NK-92 treated with Interleukin-12 subunit alpha and Interleukin-12 subunit beta, amount 100 ng/mL, for 24 hours (cell line): ENCODE results near the gene PCGF2.

Experiments used
- DNase-seq: peaks from one replicate; lab custom pipeline; 2025; lab: John Stamatoyannopoulos, UW

PCGF2 gene

DNA sequence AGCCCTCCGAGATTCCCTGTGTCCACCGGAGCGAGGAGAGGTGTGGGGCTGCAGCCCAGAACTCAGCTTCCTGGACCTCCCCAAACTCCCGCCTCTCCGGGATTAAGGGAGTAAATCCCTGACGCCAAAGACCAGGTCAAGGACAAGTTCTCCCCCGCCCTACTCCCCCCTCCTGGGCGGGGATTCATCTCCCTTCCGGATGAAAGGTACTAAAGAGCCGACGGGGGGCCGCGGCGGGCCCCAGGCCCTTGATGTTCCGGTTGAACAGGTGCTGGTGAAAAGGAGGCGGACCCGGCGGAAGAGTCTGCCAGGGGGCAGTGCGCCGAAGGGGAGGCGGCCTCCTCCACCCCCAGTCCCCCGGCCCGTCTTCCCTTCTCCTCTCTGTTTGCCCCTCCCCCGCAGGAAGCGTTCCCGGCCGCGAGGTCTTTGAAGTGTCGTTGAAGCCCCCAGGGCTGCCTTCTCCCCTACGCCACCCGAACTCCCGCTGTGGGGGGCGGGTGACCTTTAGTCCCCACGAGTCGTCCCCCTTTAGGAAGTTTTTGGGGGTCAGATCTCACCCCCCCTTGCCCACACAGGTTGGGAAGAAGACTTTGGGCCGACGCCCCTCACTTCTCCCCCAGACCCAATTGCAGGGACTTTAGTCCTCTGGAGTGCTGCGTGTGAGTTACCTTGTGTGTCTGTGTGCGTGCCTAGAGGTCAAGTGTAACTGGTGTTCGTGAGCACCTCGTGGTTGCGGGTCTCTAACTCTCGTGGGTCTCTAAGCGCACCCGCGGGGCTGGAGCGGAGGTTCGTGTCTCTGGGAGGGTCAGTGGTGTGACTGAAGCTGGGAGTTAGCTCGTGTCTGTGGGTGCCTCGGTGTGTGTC, 44.2 kb downstream of the PCGF2 start:
- DNase-seq, result peak; percentile 90

- peak; percentile 43 for DNase-seq
These were observed 45.0 kb downstream of the PCGF2 start for GRCh38 chr17:38702916-38703741.

DNA sequence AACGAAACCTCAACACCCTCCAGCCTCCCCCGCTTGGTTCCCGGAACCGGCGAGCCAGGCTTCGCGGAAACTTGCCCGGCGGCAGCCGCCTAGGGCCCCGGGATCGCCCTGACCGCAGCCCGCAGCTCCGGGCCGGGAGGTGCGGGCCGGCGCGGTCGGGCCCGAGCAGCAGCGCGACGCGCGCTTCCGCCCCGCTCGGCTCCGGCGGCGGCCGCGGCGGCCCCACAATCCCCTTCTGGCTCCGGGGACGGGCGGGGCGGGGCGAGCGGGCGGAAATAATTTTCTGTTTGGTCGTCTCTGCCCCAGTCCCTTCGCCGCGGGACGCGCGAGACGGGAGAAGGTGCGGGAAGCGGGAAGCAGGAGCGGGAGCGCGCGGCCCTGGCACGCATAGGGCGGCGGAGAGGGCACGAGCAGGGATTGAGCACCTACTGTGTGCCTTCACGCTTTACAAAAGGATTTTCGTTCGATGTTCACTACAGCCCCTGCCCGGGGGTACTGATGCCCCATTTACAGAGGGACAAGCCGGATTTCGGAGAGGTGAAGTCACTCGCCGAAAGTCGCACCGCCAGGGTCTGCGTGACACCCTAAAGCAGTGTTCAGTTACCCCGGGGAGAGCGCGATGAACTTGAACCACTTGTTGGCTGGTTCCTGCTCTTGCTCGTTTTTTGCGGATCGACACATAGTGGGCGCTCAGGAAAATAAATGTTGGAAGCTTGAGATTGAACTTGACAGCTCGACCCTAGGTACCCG, 45.8 kb downstream of the PCGF2 start:
- peak; percentile 88 for DNase-seq

DNA sequence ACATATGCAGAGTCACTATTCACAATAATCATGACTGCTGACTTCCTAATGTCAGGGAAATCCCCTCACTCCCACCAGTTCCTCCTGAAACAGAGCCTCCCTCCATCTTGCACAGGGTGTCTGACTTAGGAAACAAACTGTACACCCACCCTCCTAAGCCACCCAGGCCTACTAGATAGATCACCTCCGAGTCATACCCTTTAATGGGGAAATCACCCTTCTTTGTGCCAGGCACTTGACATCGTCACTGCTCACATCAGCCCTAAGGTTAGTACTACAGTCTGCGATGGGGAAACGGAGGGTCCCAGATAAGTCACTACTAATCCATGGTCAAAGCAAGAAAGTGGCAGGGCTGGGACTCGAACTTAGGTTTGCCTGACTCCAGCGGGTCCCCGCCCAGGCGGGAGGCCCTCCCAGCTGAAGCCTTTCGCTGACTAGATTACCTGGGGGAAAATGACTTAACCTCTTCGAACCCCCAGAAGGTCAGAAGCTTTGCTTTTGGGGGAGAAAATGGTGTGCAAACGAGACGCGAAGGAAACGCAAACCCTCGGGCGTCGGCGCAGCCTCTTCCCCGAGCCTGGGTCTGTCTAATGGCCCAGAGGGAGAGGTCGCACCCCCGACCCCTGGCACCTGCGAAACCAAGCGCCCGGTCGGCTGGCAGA, 46.5 kb downstream of the PCGF2 start:
- DNase-seq, result peak; percentile 62

DNA sequence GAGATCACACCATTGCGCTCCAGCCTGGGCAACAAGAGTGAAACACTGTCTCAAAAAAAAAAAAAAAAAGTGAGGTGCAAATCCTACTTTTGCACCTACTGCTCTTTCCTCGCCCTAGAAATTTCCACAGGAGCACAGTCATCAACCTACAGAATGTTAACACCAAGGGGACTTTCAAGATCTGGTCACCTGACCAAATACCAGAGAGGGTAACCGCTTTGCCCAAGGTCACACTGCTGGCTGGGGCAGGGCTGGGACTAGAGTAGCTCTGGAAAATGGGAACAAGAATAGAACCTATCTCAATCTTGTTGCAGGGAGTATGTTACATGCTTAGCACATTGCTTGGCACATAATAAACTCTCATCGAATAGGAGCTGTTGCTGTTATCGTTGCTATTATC, 49.4 kb downstream of the PCGF2 start:
- no peak for DNase-seq

DNA sequence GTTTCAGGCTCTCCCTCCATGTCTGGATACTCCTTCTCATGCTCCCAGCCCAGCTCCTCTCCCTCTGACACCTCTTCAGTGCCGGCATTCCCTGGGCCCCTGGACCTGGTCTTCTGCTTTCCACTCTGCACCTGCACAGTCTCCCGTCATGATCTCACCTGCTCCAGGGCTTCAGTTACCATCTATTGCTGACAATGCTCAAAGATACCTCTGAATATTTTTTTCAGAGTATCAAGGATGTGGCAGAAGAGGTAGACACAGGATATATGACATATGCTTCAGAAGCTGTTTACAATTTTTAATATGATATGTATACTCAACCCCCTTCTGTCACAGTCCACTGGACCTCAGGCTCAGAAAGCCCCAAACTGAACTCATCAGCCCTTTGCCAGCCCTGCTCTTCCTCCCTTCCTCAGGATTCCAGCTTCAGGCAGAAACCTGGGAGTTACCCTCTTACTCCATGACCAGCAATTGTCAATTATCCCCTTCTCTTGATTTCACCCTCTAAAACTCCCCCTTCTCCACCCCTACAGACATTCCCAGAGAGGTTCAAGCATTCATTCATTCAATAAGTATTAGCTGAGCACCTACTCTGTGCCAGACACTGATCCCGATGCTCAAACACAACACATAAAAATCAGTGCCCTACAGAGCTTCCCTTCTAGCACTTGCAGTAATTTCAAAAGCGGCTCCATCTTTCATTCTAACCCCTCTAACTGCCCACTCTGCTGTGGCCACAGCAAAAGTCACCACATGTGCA, 50.9 kb downstream of the PCGF2 start:
- DNase-seq, result no peak

GRCh38 chr17:38693700-38694329, 54.3 kb downstream of the PCGF2 start:
- no peak for DNase-seq

- DNase-seq, result no peak
These were observed 57.0 kb downstream of the PCGF2 start for GRCh38 chr17:38691154-38691553.

DNA sequence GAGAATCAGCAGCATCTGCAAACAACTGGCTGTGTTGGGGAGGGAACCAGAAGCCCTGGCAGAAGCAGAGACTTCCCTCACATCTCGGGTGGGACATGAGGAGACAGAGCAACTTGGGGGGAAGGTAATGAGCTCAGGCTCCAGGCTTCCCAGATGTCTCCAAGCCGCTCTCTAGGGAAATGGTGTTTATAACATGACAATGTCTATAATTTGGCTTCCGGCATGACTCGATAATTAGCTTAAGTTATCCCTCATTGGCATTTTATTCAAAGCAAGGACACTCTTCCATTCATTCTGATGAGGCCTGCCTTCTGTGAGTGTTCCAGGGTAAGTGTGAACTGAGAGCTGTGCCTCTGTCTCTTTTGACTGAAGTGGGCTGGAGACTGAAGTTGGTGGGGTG, 57.8 kb downstream of the PCGF2 start:
- no peak for DNase-seq

DNA sequence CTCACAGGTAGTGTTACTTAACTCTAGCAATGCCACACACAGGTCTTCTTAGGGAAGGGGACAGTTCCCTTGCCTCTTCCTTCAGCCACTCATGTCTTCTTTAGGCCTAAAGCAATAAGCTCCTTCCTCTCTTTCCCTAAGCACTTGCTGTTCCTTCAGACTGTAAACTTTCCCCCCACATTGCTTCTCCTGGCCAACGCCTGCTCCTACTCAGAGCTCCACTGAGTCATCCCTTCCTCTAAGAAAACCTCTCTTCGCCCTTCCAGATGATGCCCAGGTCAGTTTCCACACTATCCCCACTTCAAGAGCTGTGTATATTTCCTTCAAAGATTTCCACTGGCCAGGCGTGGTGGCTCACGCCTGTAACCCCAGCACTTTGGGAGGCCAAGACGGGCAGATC, 60.9 kb downstream of the PCGF2 start:
- DNase-seq, result no peak

GRCh38 chr17:38685491-38685890, 62.6 kb downstream of the PCGF2 start:
- no peak for DNase-seq
